ENCODE data around the gene ERC2.
"Not testable (repeated sequence)": the region's sequence is repeated elsewhere in the genome, so short reads cannot be mapped to it uniquely, and the experiment has no call there.

Gene ERC2

DNA sequence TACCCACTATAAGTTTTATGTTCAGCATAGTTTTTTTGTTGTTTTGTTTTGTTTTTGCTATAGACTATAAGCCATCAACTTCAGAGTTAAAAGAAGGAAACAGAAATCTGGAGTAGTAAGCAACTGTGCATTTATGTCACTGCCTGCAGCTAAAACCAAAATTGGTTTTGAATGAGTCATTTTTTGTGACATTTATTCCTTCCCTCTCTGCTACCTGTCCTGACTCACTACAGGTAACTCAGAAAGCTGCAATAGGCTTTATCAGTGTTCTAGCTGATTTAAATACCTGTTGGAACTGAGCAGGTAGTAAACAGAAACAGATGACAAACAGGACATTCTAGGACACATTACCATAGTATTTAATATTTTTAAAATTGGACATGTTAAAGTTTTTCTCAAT, 587.9 kb downstream of the ERC2 start:
- no peak for DNase-seq (ENCODE audit: low spot score)

DNA sequence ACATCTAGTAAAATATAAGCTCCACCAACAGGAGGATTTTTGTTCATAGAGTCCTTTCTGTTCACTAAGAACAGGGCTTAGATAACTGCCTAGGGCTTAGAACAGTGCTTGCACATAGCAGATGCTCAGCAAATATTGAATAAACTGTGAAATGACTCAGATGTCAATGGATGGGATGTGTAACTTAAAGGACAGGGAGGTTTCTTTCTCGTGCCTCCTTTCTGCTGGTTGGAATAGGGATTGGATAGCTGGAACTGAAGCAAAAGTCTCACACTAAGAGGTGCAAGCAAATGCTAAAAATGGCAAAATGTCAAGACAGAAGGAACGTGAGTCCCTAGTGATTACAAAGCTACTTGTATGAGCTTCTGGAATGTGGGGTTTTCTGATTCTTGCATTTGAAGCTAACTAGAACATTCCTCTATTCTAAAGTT, 588.4 kb downstream of the ERC2 start:
- no peak for DNase-seq (ENCODE audit: low spot score)

DNA sequence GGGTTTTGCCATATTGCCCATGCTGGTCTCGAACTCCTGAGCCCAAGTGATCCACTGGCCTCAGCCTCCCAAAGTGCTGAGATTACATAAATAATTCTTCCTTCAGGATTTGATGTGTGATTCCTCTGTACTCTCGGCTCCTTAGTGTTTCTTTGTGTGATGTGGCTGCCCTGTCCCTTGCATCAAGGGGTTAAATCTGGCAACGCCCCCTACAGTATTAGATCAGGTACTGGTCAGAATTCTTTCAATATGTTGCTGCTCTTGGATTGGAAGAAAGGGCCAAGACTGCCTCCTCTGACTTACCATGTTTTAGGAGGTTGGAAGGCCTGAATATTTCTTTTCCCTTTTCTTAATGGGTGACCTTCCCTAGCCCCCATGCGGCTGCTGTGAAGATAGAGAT, 590.6 kb downstream of the ERC2 start:
- DNase-seq (ENCODE audit: low spot score) = no peak

DNA sequence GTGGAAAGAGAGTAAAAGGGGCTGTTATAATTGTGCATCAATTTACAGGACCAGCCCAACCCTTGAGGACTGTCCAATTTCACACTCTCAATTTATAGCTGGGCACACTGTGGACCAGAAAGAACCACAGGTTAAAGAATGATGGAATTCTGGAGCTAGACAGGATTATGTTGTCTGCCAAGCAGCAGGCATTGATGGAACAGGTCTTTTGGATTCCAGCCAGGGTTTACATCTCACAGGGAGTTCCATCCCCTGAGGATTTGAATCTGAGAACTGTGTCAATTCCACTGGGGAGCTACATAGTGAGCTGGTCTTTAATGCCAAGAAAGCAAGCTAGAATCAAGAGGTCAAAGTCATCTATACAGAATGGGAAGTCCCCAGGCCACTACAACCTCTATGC, 591.7 kb downstream of the ERC2 start:
- no peak for DNase-seq (ENCODE audit: low spot score)

DNA sequence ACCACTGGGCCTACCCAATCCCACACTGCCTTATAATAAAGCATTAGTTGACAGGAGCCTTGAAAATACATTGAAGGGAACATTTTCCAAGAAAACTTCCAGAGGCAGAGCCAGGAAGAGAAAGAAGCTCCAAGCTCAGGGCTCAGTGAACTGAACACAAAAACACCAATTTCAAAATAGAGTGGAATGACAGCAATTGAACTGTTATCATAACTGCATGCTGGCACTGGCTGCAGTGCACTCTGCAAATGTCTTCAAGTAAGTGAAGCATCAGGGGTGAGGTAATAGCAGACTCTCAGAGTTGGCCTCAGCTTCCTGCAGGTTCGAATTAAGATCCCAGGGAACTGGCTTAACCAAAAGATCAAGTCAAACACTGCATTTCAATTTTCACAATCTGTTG, 593.2 kb downstream of the ERC2 start:
- no peak for DNase-seq (ENCODE audit: low spot score)

DNA sequence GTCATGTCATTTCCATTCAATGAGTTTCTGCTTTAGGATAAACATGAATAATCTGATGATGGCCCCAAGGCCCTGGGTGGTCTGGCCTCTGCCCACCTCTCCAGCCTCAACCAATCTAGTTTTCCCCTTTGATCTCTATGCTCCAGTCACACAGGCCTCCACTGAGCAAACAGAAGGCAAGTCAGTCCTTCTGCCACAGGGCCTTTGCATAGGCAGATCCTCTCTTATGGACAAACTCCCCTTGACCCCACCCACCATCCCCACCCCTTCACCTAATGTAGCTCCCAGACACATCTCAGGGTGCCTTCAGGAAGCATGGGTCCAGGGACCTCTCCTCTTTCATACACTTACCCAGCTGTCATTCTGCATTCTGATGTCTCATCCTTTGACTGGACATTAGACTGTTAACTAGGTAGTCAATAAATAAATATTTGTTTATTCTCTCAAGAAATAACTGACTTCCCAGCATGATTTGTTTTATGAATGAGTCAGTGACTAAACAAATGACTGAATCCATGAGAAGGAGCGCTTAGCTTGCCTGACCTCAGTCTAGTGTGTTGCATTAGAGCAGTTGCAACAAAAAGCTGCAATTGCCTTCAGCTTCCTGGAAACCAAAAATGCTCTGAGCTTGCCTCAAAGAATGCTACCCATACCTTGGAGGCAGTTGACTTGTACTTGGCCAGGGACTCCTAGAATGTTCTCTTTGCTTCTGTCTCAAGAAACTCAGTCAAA, 594.6 kb downstream of the ERC2 start:
- no peak for DNase-seq (ENCODE audit: low spot score)

DNA sequence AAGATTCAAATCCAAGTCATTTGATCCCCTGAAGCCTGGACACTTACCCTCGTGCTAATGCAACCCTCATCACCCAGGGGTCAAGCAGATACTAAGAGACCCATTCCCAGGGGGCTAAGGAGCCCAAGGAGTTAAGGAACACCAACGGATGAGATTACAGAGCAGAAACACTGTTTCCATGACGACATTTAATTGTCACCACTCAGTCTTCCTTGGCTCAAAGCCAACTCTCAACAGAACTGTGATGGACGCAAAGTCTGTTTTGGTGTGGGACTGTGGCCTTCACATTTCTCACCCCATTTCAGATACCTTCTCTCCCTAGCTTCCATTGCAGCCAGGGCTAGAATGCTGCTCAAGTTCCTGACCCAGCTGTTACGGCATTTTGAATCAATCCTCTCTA, 597.7 kb downstream of the ERC2 start:
- DNase-seq (ENCODE audit: low spot score) = no peak

DNA sequence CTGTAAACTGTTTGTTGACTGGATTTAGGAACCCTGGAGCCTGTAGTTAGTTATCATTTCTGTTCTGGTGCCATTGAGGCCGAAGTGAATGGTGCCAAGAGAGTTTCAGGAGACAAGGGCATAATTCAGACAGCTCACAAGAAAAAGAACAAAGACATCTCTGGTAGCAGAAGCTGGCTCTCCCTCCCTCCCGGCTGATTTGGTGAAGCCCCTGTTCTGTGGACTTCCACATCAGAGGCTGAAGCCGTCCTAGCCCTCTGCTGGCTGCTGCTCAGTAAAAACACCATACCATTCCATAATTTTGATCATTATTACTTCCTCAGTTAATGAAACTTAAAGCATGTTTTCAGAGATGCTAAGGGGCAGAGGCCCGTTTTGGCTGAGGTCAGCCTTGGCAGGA, 599.9 kb downstream of the ERC2 start:
- no peak for DNase-seq (ENCODE audit: low spot score)

DNA sequence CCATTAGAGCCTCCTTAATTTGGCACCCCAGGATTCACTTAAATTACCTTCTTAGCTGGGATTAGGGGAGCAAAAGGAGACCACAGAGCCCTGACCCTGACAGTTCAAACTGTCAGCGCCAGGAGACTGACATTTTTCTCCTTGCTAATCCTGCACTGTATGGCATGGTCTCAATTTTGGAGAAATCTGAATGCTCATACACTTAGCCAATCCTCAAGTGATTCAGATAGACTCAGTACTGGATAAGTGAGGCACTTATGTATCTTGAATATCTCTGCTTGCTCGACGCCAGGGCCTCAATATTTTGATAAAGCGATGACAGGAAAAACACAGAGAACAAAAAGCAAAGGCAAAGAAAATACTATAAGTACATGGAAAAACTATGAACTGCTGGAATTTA, 605.2 kb downstream of the ERC2 start:
- DNase-seq (ENCODE audit: low spot score) = no peak

DNA sequence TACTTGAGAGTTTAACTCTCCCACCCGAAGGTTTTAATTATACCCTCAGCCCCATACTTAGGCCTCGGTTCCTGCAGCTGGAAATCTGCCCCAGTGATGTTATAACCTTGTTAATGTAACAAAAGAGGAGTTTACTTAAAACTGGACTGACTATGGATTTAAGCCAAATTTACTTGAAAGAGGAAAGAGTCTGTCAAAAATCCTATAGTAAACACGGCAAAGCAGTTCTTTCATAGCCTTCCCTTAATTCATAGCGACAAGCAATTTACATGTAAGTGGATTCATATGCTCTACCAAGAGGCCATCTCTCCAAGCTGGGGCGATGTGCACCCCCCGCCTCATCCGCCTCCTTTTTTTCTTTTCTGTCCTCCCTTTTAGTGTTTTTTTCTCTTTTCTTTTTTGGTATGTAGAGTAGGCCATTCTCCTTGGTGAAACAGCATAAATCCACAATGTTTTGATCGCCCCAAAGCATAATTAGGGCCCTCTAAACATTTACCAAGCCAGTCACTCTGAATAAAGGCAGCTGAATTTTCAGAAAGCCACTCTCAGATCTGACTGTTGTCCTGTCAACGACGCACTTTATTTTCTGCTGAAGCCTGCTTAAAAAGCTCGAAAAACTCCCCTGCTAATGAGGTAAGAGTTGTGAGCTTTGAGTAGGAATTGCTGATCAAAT, 608.1 kb downstream of the ERC2 start:
- DNase-seq (ENCODE audit: low spot score) = no peak

DNA sequence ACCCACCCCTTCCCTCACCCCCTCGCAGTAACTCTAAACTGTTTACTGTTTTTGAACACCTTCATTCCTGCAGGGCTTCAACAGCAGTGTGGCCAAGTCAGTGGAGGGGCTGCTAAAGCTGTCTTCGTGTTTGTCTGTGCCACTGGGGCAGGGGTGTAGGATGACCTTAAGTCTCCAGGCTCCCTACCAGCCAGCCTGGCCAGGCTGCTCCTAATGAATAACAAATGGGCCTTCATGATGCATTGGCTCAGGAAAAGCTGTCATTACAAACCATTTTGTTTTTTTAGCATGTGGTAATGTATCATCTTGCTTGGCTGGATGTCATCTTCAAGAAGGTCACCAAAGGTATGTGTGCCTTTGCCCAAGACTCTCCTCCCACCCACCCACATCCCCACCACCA, 609.0 kb downstream of the ERC2 start:
- no peak for DNase-seq (ENCODE audit: low spot score)

DNA sequence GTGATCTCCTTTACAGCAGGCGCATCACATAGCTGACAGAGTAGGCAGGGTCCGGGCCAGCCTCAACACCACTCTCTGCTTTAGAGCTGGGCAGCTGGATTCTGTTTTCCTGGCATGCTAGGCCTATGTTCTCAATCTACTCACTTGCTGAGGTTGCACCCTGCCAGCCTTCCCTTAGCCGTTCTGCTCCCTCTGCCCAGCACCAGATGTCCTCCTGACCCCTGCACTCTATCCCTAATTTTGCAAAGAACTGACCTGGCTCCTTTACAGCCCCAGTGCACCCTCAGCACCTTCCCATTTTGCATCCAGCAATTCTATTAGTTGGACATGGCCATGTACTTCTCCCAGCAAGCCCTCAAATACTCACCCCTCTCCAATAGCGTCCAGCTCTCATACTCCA, 609.5 kb downstream of the ERC2 start:
- no peak for DNase-seq (ENCODE audit: low spot score)

DNA sequence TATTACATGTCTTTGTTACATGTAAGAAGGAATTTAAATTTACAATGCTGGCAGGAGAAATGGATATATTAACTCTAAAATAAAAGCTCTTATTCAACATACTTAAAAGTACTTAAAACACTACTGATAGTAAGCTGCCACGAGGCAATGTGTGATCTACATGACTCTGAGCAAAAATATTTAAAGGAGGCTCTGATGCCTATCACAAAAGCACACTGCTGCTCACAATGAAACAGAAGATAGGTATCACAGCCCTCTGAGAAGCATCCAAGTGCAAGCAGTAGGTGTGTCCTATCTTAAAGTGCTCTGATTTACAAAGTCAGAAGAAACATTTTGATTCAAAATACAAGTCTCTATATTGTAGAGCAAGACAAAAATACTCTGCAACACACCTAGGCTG, 610.0 kb downstream of the ERC2 start:
- DNase-seq (ENCODE audit: low spot score) = no peak

DNA sequence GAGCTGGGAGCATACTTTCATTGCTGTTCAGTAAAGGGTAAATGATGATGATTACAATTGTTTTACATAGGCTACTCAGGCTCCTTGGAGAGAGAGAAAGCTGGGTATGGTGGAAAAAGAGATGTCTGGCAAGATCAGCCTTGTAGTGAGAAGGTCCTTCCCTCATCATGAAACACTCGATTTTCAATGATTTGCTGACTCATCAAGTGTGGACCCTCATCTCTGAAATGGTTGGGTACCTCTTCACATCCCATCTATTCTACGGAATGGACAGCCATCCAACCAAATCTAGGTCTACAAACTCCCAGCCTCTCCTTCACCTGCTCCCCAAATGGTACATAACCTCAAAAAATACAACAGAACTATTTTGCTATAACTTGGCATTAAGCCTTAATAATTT, 610.6 kb downstream of the ERC2 start:
- DNase-seq (ENCODE audit: low spot score) = no peak

DNA sequence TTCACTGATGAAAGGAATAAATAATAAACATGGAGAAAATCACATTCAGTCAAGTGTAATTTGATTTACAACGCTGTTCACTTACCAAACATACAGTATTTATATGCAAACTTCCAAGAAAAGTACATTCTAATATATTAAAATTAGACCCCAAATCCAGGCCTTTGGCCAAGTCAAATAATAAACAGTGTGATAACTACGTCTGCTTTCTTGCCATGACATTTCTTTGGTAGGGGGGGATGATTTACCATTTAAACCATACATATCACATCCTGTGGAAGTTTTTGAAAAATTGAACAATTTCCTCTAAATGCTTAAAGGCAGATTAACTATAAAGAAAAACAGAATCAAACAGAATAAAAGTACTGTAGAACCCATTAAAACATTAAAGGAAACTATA, 613.0 kb downstream of the ERC2 start:
- no peak for DNase-seq (ENCODE audit: low spot score)

DNA sequence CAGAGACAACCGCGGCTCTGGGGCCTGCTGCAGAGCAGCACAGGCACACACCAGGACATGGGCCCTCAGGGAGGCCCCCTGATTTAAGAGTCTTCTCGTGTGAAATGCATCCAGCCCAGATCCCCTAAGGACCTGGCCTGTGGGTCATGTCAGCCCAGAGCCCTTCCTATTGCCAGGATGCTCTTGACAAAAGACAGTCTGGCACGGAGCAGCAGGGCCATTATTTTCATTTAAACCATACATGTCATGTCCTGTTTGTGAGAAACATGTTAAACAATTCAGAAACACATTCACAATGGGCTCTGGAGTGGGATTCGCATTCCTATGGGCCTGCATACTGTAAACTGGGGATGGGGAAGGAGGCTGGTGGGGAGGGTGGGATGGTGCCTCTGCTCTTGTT, 613.8 kb downstream of the ERC2 start:
- no peak for DNase-seq (ENCODE audit: low spot score)

DNA sequence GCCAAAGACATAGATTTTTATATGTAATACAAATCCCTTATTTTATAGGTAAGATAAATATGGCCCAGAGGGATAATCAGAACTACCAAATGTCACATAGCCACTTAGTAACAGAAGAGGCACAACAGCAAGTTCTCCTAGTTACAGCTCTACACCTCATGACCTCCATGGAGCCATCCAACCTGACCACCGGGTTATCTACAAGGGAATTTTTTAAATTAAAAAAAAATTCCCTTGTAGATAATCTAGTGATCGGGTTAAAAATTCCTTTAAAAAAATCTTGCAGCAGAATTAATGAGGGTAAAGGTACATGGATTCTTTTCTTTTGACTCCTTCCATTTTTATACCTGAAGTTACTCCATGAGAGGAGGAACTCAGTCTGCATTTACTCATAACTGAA, 615.9 kb downstream of the ERC2 start:
- no peak for DNase-seq (ENCODE audit: low spot score)

DNA sequence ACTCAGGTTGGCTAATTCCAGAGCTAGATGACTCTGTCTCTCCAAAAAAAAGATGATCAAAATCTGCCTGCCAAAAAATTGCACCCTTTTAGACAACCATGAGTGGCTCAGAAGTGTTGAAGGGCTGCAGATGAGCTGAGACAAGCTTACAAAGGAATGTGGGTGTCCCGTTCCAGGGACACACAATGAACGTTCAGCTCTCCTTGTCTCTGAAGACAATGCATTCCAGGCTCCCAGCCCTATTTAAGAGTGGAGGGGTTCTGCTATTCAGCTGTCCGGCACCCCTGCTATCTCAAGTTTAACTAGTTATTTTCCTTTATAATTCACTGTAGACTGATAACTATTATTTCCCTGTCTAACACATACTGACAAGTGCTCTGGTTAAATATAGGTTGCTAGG, 626.1 kb downstream of the ERC2 start:
- DNase-seq (ENCODE audit: low spot score) = no peak

DNA sequence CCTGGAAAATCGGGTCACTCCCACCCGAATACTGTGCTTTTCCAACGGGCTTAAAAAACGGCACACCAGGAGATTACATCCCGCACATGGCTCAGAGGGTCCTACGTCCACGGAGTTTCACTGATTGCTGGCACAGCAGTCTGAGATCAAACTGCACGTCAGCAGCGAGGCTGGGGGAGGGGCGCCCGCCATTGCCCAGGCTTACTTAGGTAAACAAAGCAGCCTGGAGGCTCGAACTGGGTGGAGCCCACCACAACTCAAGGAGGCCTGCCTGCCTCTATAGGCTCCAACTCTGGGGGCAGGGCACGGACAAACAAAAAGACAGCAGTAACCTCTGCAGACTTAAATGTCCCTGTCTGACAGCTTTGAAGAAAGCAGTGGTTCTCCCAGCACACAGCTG, 636.4 kb downstream of the ERC2 start:
- DNase-seq (ENCODE audit: low spot score) = not testable (repeated sequence)

DNA sequence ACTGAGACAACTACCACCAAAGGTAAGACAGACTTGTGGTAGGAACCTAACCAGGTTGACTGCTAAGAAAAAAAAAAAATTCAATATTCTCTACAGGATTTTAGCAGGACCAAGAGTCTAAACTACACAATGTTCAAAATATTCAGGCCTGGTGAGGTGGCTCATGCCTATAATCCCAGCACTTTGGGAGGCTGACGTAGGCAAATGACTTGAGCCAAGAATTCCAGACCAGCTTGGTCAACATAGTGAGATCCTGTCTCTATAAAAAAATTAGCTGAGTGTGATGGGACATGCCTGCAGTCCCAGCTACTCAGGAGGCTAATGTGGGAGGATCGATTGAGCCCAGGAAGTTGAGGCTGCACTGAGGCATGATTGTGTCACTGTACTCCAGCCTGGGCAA, 639.6 kb downstream of the ERC2 start:
- DNase-seq (ENCODE audit: low spot score) = no peak

DNA sequence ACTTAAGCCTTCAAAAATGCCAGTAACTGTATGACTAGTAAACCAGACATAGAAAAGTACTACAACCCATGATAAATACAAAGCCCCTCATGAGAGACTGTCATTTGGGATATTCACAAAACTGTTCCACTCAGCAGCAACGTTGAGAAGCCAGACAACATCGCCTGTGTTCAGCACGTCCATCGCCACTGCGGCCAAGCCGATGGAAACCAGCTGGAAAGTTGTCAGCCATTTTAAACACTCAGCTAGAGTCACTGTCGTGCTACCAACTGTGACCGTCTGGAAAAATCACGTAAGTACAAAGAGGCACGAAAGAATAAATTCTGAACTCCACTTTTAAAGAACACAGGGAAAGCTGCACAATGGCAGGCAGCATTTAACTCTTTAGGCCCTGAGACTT, 640.5 kb downstream of the ERC2 start:
- DNase-seq (ENCODE audit: low spot score) = no peak

DNA sequence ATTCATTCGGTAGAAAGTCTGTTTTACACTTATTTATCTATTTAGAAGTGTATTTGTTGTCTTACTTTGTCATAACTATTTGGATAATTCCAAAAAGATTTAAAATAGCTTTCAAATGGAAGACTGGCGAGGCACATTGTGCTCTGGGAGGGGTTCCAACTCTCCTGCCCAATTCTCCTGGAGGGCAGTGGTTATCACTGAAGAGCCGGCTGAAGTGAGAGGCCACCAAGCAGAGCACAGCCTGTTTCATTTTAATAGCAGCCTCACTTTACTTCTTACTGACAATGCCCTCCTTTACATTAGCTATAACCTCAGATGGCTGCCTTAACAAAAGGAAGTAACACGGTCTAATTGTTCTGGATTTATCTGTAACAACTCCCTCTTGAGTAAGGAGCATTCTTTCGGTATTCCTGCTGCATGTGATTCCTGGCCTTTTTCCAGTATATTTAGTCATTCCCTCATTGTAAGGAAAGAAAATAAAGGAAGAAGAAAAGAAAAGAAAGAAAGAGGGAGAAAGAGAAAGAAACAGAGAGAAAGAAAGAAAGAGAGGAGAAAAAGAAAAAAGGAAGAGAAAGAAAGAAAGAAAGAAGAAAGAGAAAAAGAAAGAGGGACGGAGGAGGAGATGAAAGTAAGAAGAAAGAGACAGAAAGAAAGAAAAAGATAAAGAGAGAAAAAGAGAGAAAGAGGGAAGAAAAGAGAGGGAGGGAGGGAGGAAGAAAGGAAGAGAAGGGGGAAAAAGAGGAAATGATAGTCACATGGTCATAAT, 641.4 kb downstream of the ERC2 start:
- DNase-seq (ENCODE audit: low spot score) = no peak

DNA sequence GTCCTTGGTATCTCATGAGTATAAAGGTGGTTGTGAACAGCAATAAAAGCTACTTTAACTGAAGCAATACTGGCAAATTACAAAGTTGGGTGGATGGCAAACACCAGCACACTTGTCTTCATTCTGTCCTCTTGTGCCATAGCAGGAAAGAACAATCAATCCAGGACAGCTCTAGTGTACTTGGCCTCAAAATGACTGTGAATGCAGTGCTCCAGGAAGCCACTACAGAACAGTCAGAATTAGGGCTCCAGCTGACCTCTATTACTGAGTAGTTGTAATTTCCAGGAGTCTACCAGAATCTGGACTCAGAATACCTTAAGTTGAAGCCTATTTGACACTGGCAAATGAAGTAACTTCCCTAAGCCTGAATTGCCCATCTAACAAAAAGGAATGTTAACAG, 642.2 kb downstream of the ERC2 start:
- DNase-seq (ENCODE audit: low spot score) = no peak
